HCT116 (cell line): ENCODE measurements around the gene ABHD17C. TPM values are rescaled to one million over a fixed set of nuclear protein-coding genes. Genes with fewer than 3 reads are reported as not detected.

ENCODE experiments used
- ATAC-seq: fragments of 200-7000 bp; cut with Tn5 transposase; 2 replicates; pipeline ENCODE4 v1.9.1; 2020; ENCODE audit warnings: mild to moderate bottlenecking, moderate library complexity
- BruUV-seq: library from RNA; stranded (reverse); fragments of 400-500 nt; replicated peaks from 2 replicates; lab custom pipeline; 2021; lab: Mats Ljungman, UMichigan
- CTCF ChIA-PET: fragments of 300-600 bp; sonication (Branson Sonifier 250); formaldehyde crosslinking; loops from one replicate; lab custom pipeline; 2021; ENCODE audit warnings: antibody characterized with exemption; lab: Charles Lee
- POLR2A ChIA-PET: fragments of 300-600, 350-600 bp; sonication (Branson Sonifier 250); formaldehyde crosslinking; loops from one replicate; lab custom pipeline; 2021; ENCODE audit warnings: antibody characterized with exemption; lab: Charles Lee
- RAD21 ChIA-PET, 2 experiments: fragments of 300-600 bp; sonication (Branson Sonifier 250); formaldehyde crosslinking; loops; one replicate each; lab custom pipeline; 2023; ENCODE audit warnings: low total read pairs in 2 of 2; ENCODE audit not compliant: uncharacterized antibody in 2 of 2, unreplicated experiment in 2 of 2, low non-redundant PET in 1 of 2; lab: Charles Lee
- DNase-seq: peaks from one replicate; pipeline ENCODE4 v3.0.0-alpha.2; 2010; ENCODE audit warnings: low read depth, low spot score
- H2AFZ ChIP-seq: fragments of 200-600 bp; shearing (Covaris generic), sonication (generic); 2 replicates; pipeline ENCODE4 v1.6.1; 2017; ENCODE audit warnings: low read depth, mixed run types, mixed read lengths, antibody characterized with exemption, low read length; ENCODE audit not compliant: poor library complexity, severe bottlenecking
- H3K27ac ChIP-seq: 2 replicates; pipeline ENCODE4 v1.5.1; 2012; ENCODE audit warnings: low read depth, low read length
- H3K27me3 ChIP-seq: fragments of 200-600 bp; sonication (generic); 2 replicates; pipeline ENCODE4 v1.6.1; 2016; ENCODE audit warnings: mixed run types, low read length, mixed read lengths; ENCODE audit not compliant: insufficient read depth
- H3K36me3 ChIP-seq, 2 experiments: fragments of 200-500 bp in 1 of 2; fragments of 200-600 bp in 1 of 2; sonication (Bioruptor generic) in 1 of 2; sonication (generic) in 1 of 2; 2 replicates each; pipeline versions ENCODE4 v1.5.1 to v1.6.1; 2014 to 2016; ENCODE audit warnings: low read length in 2 of 2, inconsistent platforms in 1 of 2, mixed read lengths in 1 of 2, mixed run types in 1 of 2; ENCODE audit not compliant: insufficient read depth in 2 of 2, control insufficient read depth in 1 of 2
- H3K4me1 ChIP-seq, 2 experiments: fragments of 200-600 bp in 1 of 2; sonication (generic) in 1 of 2; 2 replicates each; pipeline versions ENCODE4 v1.5.1 to v1.6.1; 2012 to 2017; ENCODE audit warnings: low read length in 2 of 2, inconsistent platforms in 1 of 2, mild to moderate bottlenecking in 1 of 2, mixed read lengths in 1 of 2, mixed run types in 1 of 2, moderate library complexity in 1 of 2; ENCODE audit not compliant: insufficient read depth in 2 of 2, control insufficient read depth in 1 of 2
- H3K4me2 ChIP-seq: fragments of 200-600 bp; sonication (generic); 2 replicates; pipeline ENCODE4 v1.6.1; 2017; ENCODE audit warnings: mixed run types, low read length, mixed read lengths
- H3K4me3 ChIP-seq, 2 experiments: fragments of 200-600 bp in 1 of 2; sonication (generic) in 1 of 2; replicated peaks in 1 of 2; 2 replicates each; pipeline ENCODE4 v1.5.1; 2011 to 2016; ENCODE audit warnings: low read length in 2 of 2, control low read depth in 1 of 2, low read depth in 1 of 2, mild to moderate bottlenecking in 1 of 2, mixed read lengths in 1 of 2, mixed run types in 1 of 2
- H3K79me2 ChIP-seq: fragments of 200-600 bp; sonication (generic); 2 replicates; pipeline ENCODE4 v1.6.1; 2017; ENCODE audit warnings: mild to moderate bottlenecking, mixed run types, low read length, moderate library complexity, mixed read lengths; ENCODE audit not compliant: insufficient read depth
- H3K9ac ChIP-seq: fragments of 200-600 bp; sonication (generic); 2 replicates; pipeline ENCODE4 v1.6.1; 2016; ENCODE audit warnings: low read length, mixed read lengths
- H3K9me2 ChIP-seq: fragments of 200-600 bp; sonication (generic), shearing (Covaris generic); 2 replicates; pipeline ENCODE4 v1.6.1; 2017; ENCODE audit warnings: mixed run types, mild to moderate bottlenecking, moderate library complexity; ENCODE audit not compliant: insufficient read depth
- H3K9me3 ChIP-seq, 2 experiments: fragments of 200-500 bp in 1 of 2; fragments of 200-600 bp in 1 of 2; sonication (Bioruptor generic) in 1 of 2; sonication (generic) in 1 of 2; 2 replicates each; pipeline ENCODE4 v1.6.1; 2014 to 2017; ENCODE audit warnings: low read length in 2 of 2, mixed read lengths in 2 of 2, inconsistent platforms in 1 of 2, low read depth in 1 of 2, mild to moderate bottlenecking in 1 of 2, mixed run types in 1 of 2, moderate library complexity in 1 of 2; ENCODE audit not compliant: control insufficient read depth in 1 of 2, insufficient read depth in 1 of 2
- H4K20me1 ChIP-seq: fragments of 200-600 bp; sonication (generic), shearing (Covaris generic); 2 replicates; pipeline ENCODE4 v1.6.1; 2017; ENCODE audit warnings: mixed run types, mild to moderate bottlenecking, moderate library complexity; ENCODE audit not compliant: insufficient read depth
- CBX3 ChIP-seq: IDR thresholded peaks from 2 replicates; pipeline ENCODE4 v1.6.1; 2012; ENCODE audit warnings: low read depth
- POLR2A ChIP-seq: IDR thresholded peaks from 2 replicates; pipeline ENCODE4 v1.7.0; 2011; ENCODE audit warnings: borderline replicate concordance; ENCODE audit not compliant: insufficient read depth, insufficient read length; ENCODE audit errors: extremely low read depth
- REST ChIP-seq: IDR thresholded peaks from 2 replicates; pipeline ENCODE4 v1.6.1; 2012; ENCODE audit warnings: low read depth
- SP1 ChIP-seq: IDR thresholded peaks from 2 replicates; pipeline ENCODE4 v1.6.1; 2012; ENCODE audit warnings: low read depth
- SRF ChIP-seq: IDR thresholded peaks from 2 replicates; pipeline ENCODE4 v1.6.1; 2012; ENCODE audit warnings: low read depth
- ZBTB33 ChIP-seq: IDR thresholded peaks from 2 replicates; pipeline ENCODE4 v1.6.1; 2011; ENCODE audit warnings: mild to moderate bottlenecking, low read length, moderate library complexity; ENCODE audit not compliant: insufficient replicate concordance; ENCODE audit errors: extremely low read depth
- ZNF274 ChIP-seq: fragments of 200-500 bp; sonication (Bioruptor generic); IDR thresholded peaks from 2 replicates; pipeline ENCODE4 v1.6.1; 2014; ENCODE audit warnings: mild to moderate bottlenecking, low read depth, low read length, inconsistent platforms
- intact Hi-C: fragments of 100-400 bp; cut with micrococcal nuclease; formaldehyde crosslinking; loops from 2 replicates; pipeline ENCODE4 v1.10.0; 2022
- total RNA-seq: library from RNA; stranded (reverse); gene quantifications from one replicate; pipeline ENCODE4 v1.2.1, GENCODE V29; 2021; ENCODE audit not compliant: unreplicated experiment

The ABHD17C gene
- total RNA-seq, 1 experiment from 2014 or later = 27.9 TPM

- H3K4me2 ChIP-seq = no peak overlapping the region
- no peak overlapping the region for H2AFZ ChIP-seq
- H3K36me3 ChIP-seq = no peaks in the 10 kb centered on the region
- no peaks in the 10 kb centered on the region; a peak in 1 of 4 replicates for H3K4me1 ChIP-seq
- H3K9me2 ChIP-seq = no peaks in the 10 kb centered on the region
- no peaks in the 10 kb centered on the region for H3K9me3 ChIP-seq
- ChIA-PET RAD21 (no interaction called here), POLR2A (no interaction called here), CTCF (no interaction called here)
- no peak overlapping the region for H3K4me3 ChIP-seq
- peaks cover 94% of the 10 kb centered on the region for H3K79me2 ChIP-seq
- no peak overlapping the region for H3K27ac ChIP-seq
- TF ChIP-seq SRF (no peak), REST (no peak), POLR2A (no peak)
- intact Hi-C loops = no loop called here
- BruUV-seq = no TSS peak
- no peak overlapping the region for H3K9ac ChIP-seq
- ATAC-seq (no peak), DNase-seq (no peak)
- no peaks in the 10 kb centered on the region for H3K27me3 ChIP-seq
- H4K20me1 ChIP-seq = no peaks in the 10 kb centered on the region
These were observed 8.0 kb downstream of the ABHD17C start for GRCh38 chr15:80703081-80703480.

GRCh38 chr15:80703965-80704364, 8.9 kb downstream of the ABHD17C start:
- no TSS peak for BruUV-seq
- H2AFZ ChIP-seq = no peak overlapping the region
- intact Hi-C loops = no loop called here
- H3K4me2 ChIP-seq = no peak overlapping the region
- H4K20me1 ChIP-seq = no peaks in the 10 kb centered on the region
- H3K4me1 ChIP-seq = peaks cover 0 to 5% of the 10 kb centered on the region in 2 experiments; a peak in 1 of 4 replicates
- no peak overlapping the region for H3K27ac ChIP-seq
- H3K27me3 ChIP-seq = no peaks in the 10 kb centered on the region
- no peaks in the 10 kb centered on the region for H3K9me2 ChIP-seq
- no peak for ATAC-seq
- TF ChIP-seq POLR2A (no peak), ZNF274 (no peak), ZBTB33 (no peak), SRF (no peak), REST (no peak), CBX3 (no peak), SP1 (no peak)
- peaks cover 87% of the 10 kb centered on the region for H3K79me2 ChIP-seq
- ChIA-PET RAD21 (no interaction called here), POLR2A (no interaction called here), CTCF (no interaction called here)
- H3K36me3 ChIP-seq = no peaks in the 10 kb centered on the region
- H3K4me3 ChIP-seq = no peak overlapping the region
- H3K9ac ChIP-seq = no peak overlapping the region
- no peaks in the 10 kb centered on the region for H3K9me3 ChIP-seq
- no peak for DNase-seq
